HG02759 (cell line): ENCODE results near the gene RAMP2.
A peak's percentile ranks its signal among the peaks of the same experiment; 100 is the strongest.
"Not testable (repeated sequence)": the region's sequence is repeated elsewhere in the genome, so short reads cannot be mapped to it uniquely, and the experiment has no call there.

Experiments used
- ATAC-seq: cut with Tn5 transposase; IDR thresholded peaks from one replicate; pipeline ENCODE4 v1.9.1; 2021; ENCODE audit warnings: mild to moderate bottlenecking, moderate library complexity; ENCODE audit not compliant: unreplicated experiment

The RAMP2 gene

GRCh38 chr17:42768006-42768405 lies 7.0 kb downstream of the RAMP2 start:
- not testable (repeated sequence) for ATAC-seq

GRCh38 chr17:42769964-42770363 lies 8.9 kb downstream of the RAMP2 start:
- ATAC-seq = not testable (repeated sequence)

GRCh38 chr17:42772945-42773289 lies 11.9 kb downstream of the RAMP2 start:
- ATAC-seq = no peak

- peak; percentile 67 for ATAC-seq
Observed at GRCh38 chr17:42773290-42774035, 12.4 kb downstream of the RAMP2 start, which contains the start of gene VPS25. TSS of gene VPS25 (plus strand) at chr17:42773449. CDS start at chr17:42773476, 27 bp downstream.

- ATAC-seq = no peak
Observed at GRCh38 chr17:42774066-42774745, 13.2 kb downstream of the RAMP2 start.

GRCh38 chr17:42775534-42776098 lies 14.6 kb downstream of the RAMP2 start:
- ATAC-seq = no peak

- ATAC-seq = no peak
Observed at GRCh38 chr17:42778570-42778969, 17.5 kb downstream of the RAMP2 start.

- no peak for ATAC-seq
Observed at GRCh38 chr17:42779304-42779935, 18.4 kb downstream of the RAMP2 start.

- ATAC-seq = no peak
Observed at GRCh38 chr17:42779936-42780850, 19.2 kb downstream of the RAMP2 start, which contains the start of gene WNK4. TSS of gene WNK4 (plus strand) at chr17:42780610. CDS start at chr17:42780699, 89 bp downstream.

GRCh38 chr17:42780851-42781638 lies 20.0 kb downstream of the RAMP2 start:
- ATAC-seq = no peak

GRCh38 chr17:42781639-42782165 lies 20.7 kb downstream of the RAMP2 start:
- ATAC-seq = no peak

- ATAC-seq = no peak
Observed at GRCh38 chr17:42782166-42783061, 21.4 kb downstream of the RAMP2 start.

- no peak for ATAC-seq
Observed at GRCh38 chr17:42783062-42783790, 22.2 kb downstream of the RAMP2 start.

- ATAC-seq = no peak
Observed at GRCh38 chr17:42783791-42784138, 22.7 kb downstream of the RAMP2 start.

- ATAC-seq = no peak
Observed at GRCh38 chr17:42784409-42784808, 23.4 kb downstream of the RAMP2 start.

GRCh38 chr17:42784811-42785592 lies 24.0 kb downstream of the RAMP2 start:
- no peak for ATAC-seq

GRCh38 chr17:42787266-42787665 lies 26.2 kb downstream of the RAMP2 start:
- no peak for ATAC-seq
